Measurements from ENCODE around the gene EIF4E2. TPM values are rescaled to one million over a fixed set of nuclear protein-coding genes. Genes with fewer than 3 reads are reported as not detected.
"Not testable (repeated sequence)": the region's sequence is repeated elsewhere in the genome, so short reads cannot be mapped to it uniquely, and the experiment has no call there.

The EIF4E2 gene
- total and polyA plus RNA-seq, 2 of the 13 experiments (the other 11 are each of a cell fraction or from before 2014, with no cell fraction given) = 25.0 to 101 TPM

DNA sequence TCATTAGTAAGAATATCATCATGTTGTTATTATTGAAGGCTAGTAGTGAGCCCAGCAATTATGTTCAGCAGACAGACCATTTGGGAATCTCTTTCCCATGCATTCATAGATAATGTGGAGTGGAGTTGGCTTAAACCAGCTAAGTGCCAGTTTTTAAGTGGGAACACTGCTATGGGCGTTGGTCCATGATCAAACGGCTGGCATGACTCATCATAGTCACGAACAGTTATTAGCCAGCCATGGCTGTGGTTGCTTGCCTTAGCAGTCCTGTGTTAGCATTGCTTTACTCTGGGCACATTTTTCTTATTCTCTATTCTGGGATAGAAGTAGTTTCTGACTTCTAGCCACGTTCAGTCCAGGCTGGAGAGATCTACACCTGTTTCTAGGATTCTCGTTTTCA is 17.7 kb downstream of the EIF4E2 start:
- ChIA-PET CTCF (ENCODE audit: low intra/inter-chr PET ratio, low total read pairs) (no interaction called here), POLR2A (interaction anchor here (1.7 kb wide), 1 partner anchor 18 kb away, joined by 5 read pairs; the partner anchor contains the start of genes EIF4E2 and TIGD1)
- BruUV-seq (replicated peaks) = no TSS peak
- Histone ChIP-seq H3K9me3 (ENCODE audit: low read length) (no peaks in the 10 kb centered on the region), H3K4me1 (ENCODE audit: insufficient read depth, low read length) (peaks cover 8% of the 10 kb centered on the region), H3K79me2 (ENCODE audit: insufficient read depth, low read length) (no peaks in the 10 kb centered on the region), H2AFZ (ENCODE audit: low read length) (no peak overlapping the region), H3K27ac (ENCODE audit: extremely low read length, insufficient read depth, low read length) (no peak overlapping the region), H3K36me3 (replicated peaks in 1 of 2; ENCODE audit: control insufficient read depth in 1 of 2, insufficient read depth in 2 of 2, low read length in 2 of 2) (peaks cover 43 to 78% of the 10 kb centered on the region in 2 experiments), H3K4me2 (ENCODE audit: low read depth, low read length) (no peak overlapping the region), H3K4me3 (replicated peaks in 1 of 3; ENCODE audit: insufficient read depth in 1 of 3, low read depth in 2 of 3, low read length in 3 of 3) (no peak overlapping the region), H4K20me1 (ENCODE audit: insufficient read depth, low read length) (no peaks in the 10 kb centered on the region), H3K27me3 (ENCODE audit: control insufficient read depth in 1 of 2, insufficient read depth in 2 of 2, low read length in 2 of 2) (no peaks in the 10 kb centered on the region), H3K9ac (ENCODE audit: insufficient read depth, low read depth, low read length) (no peak overlapping the region)
- in situ Hi-C loops (cut with HindIII; ENCODE audit: extremely low pct_ligation_motif_present, low pct_unique_long_range_greater_than_20kb) = no loop called here
- no peak for TF ChIP-seq TRIM24 (CRISPR knock-in tag; IDR thresholded peaks at IDR 0.05)
- no peak for TF ChIP-seq CEBPG (CRISPR knock-in tag; IDR thresholded peaks at IDR 0.05)
- no peak for TF ChIP-seq ISX (CRISPR knock-in tag; conservative IDR thresholded peaks at IDR 0.05)
- no peak for TF ChIP-seq SOX6 (IDR thresholded peaks at IDR 0.05)
- TF ChIP-seq SOX6 (CRISPR knock-in tag; IDR thresholded peaks at IDR 0.05) = no peak
- TF ChIP-seq, protein P1, sequence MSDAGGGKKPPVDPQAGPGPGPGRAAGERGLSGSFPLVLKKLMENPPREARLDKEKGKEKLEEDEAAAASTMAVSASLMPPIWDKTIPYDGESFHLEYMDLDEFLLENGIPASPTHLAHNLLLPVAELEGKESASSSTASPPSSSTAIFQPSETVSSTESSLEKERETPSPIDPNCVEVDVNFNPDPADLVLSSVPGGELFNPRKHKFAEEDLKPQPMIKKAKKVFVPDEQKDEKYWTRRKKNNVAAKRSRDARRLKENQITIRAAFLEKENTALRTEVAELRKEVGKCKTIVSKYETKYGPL (CRISPR knock-in tag; IDR thresholded peaks at IDR 0.05) = no peak
- no peak for ATAC-seq
- no peak for DNase-seq (ENCODE audit: low spot score)
- intact Hi-C loops (cut with micrococcal nuclease; ENCODE audit: unreplicated experiment) = no loop called here
- no peak for FAIRE-seq
- WGBS (ENCODE audit: low lambda C conversion rate) = 97% methylated on average over 5 of the region's 5 CpGs

DNA sequence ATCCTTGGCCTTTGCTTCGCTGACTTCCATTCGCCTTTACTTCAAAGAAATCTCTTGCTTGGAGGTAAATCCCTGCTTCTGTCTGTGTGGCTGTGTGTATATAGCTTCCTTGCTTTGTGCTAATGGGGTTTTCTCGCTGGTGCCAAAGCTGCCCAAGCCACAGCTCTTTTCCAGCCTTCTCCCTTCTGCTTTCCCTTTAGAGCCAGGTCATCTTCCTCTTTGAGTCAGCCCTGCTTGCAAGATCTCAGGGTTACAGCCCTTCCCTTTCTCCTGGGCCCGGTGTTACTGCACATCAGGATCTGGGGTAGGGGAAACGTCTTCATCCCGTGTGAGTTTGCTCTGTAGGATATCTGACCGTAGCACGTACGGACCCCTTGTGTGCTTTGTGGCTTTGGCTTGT is 19.1 kb downstream of the EIF4E2 start:
- Histone ChIP-seq H3K9ac (ENCODE audit: insufficient read depth, low read depth, low read length) (no peak overlapping the region), H3K27me3 (ENCODE audit: control insufficient read depth in 1 of 2, insufficient read depth in 2 of 2, low read length in 2 of 2) (no peaks in the 10 kb centered on the region), H4K20me1 (ENCODE audit: insufficient read depth, low read length) (no peaks in the 10 kb centered on the region), H3K36me3 (replicated peaks in 1 of 2; ENCODE audit: control insufficient read depth in 1 of 2, insufficient read depth in 2 of 2, low read length in 2 of 2) (peaks cover 40 to 70% of the 10 kb centered on the region in 2 experiments), H3K4me2 (ENCODE audit: low read depth, low read length) (no peak overlapping the region), H3K4me3 (replicated peaks in 1 of 3; ENCODE audit: insufficient read depth in 1 of 3, low read depth in 2 of 3, low read length in 3 of 3) (no peak overlapping the region), H3K27ac (ENCODE audit: extremely low read length, insufficient read depth, low read length) (no peak overlapping the region), H2AFZ (ENCODE audit: low read length) (no peak overlapping the region), H3K9me3 (ENCODE audit: low read length) (no peaks in the 10 kb centered on the region), H3K4me1 (ENCODE audit: insufficient read depth, low read length) (peaks cover 22% of the 10 kb centered on the region), H3K79me2 (ENCODE audit: insufficient read depth, low read length) (no peaks in the 10 kb centered on the region)
- ChIA-PET CTCF (ENCODE audit: low intra/inter-chr PET ratio, low total read pairs) (no interaction called here), POLR2A (interaction anchor here (1.7 kb wide), 1 partner anchor 19 kb away, joined by 5 read pairs; the partner anchor contains the start of genes EIF4E2 and TIGD1)
- TF ChIP-seq, protein P2, sequence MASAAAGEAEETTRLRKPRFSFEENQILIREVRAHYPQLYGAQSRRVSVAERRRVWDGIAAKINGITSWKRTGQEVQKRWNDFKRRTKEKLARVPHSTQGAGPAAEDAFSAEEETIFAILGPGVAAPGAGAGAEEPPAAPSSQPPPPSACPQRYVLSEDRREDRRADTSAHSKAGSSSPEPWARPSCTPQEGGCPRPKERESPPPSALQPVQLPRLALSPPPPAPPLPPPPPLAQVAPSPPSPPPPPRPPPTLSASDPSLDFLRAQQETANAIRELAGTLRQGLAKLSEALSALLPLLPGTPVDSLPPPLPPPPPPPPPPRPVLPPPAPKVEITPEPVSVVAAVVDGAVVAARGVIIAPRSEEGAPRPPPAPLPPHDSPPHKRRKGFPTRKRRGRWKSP (CRISPR knock-in tag; IDR thresholded peaks at IDR 0.05) = no peak
- TF ChIP-seq PAX8 (CRISPR knock-in tag; IDR thresholded peaks at IDR 0.05; ENCODE audit: borderline replicate concordance) (no peak), TEAD3 (CRISPR knock-in tag; optimal IDR thresholded peaks at IDR 0.05; ENCODE audit: borderline replicate concordance) (no peak)
- TF ChIP-seq, protein P3, sequence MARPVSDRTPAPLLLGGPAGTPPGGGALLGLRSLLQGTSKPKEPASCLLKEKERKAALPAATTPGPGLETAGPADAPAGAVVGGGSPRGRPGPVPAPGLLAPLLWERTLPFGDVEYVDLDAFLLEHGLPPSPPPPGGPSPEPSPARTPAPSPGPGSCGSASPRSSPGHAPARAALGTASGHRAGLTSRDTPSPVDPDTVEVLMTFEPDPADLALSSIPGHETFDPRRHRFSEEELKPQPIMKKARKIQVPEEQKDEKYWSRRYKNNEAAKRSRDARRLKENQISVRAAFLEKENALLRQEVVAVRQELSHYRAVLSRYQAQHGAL (CRISPR knock-in tag; IDR thresholded peaks at IDR 0.05; ENCODE audit: not compliant biosample characterization) = no peak
- BruUV-seq (replicated peaks) = no TSS peak
- ATAC-seq (no peak), FAIRE-seq (no peak), DNase-seq (ENCODE audit: low spot score) (no peak)
- intact Hi-C loops (cut with micrococcal nuclease; ENCODE audit: unreplicated experiment) = no loop called here
- in situ Hi-C loops (cut with HindIII; ENCODE audit: extremely low pct_ligation_motif_present, low pct_unique_long_range_greater_than_20kb) = no loop called here
- WGBS (ENCODE audit: low lambda C conversion rate) = 98% methylated on average over 9 of the region's 9 CpGs

DNA sequence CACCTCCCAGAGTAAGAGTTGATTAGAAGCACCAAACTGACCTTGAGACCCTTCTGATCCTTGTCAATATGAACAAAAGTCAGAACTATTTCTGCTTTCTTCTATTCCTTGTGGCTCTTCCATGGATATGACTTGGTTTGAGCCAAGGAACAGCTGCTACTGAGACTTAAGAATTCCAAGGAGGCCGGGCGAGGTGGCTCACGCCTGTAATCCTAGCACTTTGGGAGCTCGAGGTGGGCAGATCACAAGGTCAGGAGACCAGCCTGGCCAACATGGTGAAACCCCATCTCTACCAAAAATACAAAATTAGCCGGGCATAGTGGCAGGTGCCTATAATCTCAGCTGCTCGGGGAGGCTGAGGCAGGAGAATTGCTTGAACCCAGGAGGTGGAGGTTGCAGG is 20.0 kb downstream of the EIF4E2 start:
- in situ Hi-C loops (cut with HindIII; ENCODE audit: extremely low pct_ligation_motif_present, low pct_unique_long_range_greater_than_20kb); H3K4me3 ChIP-seq (replicated peaks in 1 of 3; ENCODE audit: insufficient read depth in 1 of 3, low read depth in 2 of 3, low read length in 3 of 3); H3K4me2 ChIP-seq (ENCODE audit: low read depth, low read length); H3K9me3 ChIP-seq (ENCODE audit: low read length); H3K79me2 ChIP-seq (ENCODE audit: insufficient read depth, low read length); DNase-seq (ENCODE audit: low spot score); intact Hi-C loops (cut with micrococcal nuclease; ENCODE audit: unreplicated experiment); ATAC-seq; BruUV-seq (replicated peaks); H4K20me1 ChIP-seq (ENCODE audit: insufficient read depth, low read length); H2AFZ ChIP-seq (ENCODE audit: low read length); FAIRE-seq; H3K27me3 ChIP-seq (ENCODE audit: control insufficient read depth in 1 of 2, insufficient read depth in 2 of 2, low read length in 2 of 2); H3K27ac ChIP-seq (ENCODE audit: extremely low read length, insufficient read depth, low read length); CTCF ChIA-PET (ENCODE audit: low intra/inter-chr PET ratio, low total read pairs); H3K9ac ChIP-seq (ENCODE audit: insufficient read depth, low read depth, low read length): not testable (repeated sequence)
- Histone ChIP-seq H3K36me3 (replicated peaks in 1 of 2; ENCODE audit: control insufficient read depth in 1 of 2, insufficient read depth in 2 of 2, low read length in 2 of 2) (peaks cover 36 to 63% of the 10 kb centered on the region in 2 experiments), H3K4me1 (ENCODE audit: insufficient read depth, low read length) (peaks cover 31% of the 10 kb centered on the region)
- over 99% methylated on average over 6 of the region's 6 CpGs for WGBS (ENCODE audit: low lambda C conversion rate)
- POLR2A ChIA-PET = interaction anchor here (1.8 kb wide), 1 partner anchor 20 kb away, joined by 11 read pairs; the partner anchor contains the start of genes EIF4E2 and TIGD1

Measured in HepG2 (cell line).